HG03135 (cell line): ENCODE measurements around the gene CARD9.
A peak's percentile ranks its signal among the peaks of the same experiment; 100 is the strongest.
"Not testable (repeated sequence)": the region's sequence is repeated elsewhere in the genome, so short reads cannot be mapped to it uniquely, and the experiment has no call there.

ENCODE experiments used
- ATAC-seq: cut with Tn5 transposase; IDR thresholded peaks from one replicate; pipeline ENCODE4 v1.9.1; 2021; ENCODE audit warnings: mild to moderate bottlenecking, moderate library complexity; ENCODE audit not compliant: unreplicated experiment

CARD9 gene

DNA sequence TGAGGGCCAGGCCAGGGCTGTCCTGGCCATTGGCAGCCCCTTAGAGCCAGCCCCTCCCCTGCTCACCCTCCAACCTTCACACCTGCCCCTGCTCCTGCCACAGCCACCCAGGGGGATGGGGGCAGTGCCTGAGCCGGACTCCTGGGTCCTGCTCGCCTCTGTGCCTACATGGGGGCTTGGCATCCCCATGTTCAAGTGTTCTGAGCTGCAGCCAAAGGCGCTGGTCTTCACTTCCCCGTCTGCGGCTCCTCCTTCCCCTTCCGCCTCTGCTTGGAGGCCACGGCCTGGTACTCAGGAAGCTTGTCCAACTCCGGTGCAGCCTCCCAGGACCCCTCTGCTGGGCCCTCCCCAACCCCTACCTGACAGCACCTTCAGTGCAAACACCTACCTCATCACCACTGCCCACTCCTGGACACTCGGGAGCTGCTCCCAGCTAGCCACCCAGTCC lies 7.7 kb downstream of the CARD9 start:
- ATAC-seq = no peak

DNA sequence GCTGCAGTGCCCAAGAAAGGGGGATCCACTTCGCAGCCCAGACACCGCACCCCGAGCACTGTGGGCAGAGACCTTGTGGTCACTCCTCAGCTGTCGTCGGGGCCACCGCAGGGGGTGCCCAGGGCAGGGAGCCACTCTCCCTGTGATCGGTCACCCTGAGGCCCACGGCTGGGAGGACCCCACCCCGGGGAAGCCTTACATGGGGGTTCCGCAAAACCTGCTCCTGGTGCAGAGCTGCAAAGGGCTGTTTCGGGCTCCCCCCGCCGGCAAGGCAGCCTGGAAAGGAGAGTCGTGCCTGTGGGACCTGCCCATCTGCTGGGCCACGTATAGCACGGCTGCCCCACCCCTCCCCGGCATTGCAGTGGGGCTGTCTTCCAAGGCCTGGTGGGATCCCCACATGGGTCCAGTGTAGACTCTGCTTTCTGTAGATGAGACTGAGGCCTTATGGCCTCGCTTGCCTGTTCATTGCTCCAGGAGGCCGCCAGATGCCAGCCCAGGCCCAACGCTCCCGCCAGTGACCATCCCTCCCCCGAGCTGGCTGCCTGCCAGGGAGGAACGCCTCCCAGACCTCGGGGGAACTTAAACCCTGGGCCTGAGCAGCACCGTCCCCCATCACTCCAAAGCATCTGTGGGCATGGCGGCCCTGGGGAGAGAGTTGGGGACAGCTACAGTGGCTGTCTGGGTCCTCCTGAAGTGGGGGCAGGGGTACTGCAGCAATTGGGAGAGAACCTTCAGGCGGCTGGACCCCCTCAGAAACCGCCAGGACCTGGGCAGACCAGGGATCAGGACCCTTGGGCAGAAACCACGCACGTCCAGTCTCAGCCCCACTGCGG lies 8.3 kb downstream of the CARD9 start:
- no peak for ATAC-seq

DNA sequence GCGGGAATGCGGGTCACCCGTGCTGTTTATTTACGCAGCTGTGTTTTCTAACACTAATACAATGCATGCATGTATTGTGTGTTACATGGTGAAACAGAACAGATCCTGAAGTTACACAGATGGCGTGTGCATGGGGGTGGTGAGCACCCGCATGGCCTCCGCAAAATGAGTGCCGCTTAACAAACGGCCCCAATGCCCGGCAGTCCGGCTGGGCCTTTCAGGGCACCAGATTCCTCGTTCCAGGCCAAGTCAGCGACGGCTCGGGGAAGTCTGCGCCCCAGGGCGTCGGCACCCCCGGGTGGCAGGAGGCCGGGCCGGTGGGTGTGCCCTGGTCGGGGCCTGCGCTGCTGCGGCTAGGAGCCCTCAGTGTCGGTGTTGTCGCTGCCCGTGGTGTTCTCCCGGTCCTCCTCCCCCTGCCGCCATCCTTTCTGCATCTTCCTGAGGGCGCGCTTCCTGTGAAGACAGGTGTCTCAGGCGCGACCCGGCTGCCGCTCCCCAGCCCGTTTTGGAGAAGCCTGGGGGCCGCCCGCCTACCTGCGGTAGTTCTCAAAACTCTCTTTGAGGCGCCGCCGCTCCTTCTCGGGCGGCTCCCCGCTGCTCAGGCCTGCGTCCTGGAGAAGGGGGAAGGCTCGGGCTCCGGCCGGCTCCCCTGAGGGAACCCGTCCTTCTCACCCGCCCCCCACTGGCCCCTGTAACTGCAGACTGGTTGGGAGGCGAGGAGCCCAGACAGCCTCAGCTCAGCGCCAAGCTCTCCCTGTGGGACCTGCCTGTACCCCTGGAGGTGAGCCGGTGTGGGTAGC lies 9.3 kb downstream of the CARD9 start:
- ATAC-seq = no peak

- peak; percentile 65 for ATAC-seq
Observed at GRCh38 chr9:136363106-136363948, 10.1 kb downstream of the CARD9 start, which contains the start of gene DNLZ. Gene DNLZ (minus strand): TSS chr9:136363744. CDS start chr9:136363714, 30 bp downstream.

DNA sequence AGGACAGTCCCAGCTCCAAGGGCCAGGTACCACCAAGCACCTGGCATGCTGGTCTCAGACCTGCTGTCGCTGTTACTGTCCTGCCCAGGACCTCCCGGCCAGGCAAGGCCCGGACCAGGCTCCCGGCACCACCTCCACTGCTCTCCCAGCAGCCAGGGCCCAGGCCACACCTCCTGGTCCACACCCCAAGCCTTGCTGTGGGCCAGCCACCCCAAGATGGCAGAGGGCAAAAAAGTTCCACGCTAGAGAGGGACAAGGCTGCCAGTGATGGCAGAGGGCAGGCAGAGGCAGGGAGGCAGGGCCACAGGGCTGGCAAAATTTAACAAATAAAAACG lies 11.1 kb downstream of the CARD9 start:
- ATAC-seq = no peak

DNA sequence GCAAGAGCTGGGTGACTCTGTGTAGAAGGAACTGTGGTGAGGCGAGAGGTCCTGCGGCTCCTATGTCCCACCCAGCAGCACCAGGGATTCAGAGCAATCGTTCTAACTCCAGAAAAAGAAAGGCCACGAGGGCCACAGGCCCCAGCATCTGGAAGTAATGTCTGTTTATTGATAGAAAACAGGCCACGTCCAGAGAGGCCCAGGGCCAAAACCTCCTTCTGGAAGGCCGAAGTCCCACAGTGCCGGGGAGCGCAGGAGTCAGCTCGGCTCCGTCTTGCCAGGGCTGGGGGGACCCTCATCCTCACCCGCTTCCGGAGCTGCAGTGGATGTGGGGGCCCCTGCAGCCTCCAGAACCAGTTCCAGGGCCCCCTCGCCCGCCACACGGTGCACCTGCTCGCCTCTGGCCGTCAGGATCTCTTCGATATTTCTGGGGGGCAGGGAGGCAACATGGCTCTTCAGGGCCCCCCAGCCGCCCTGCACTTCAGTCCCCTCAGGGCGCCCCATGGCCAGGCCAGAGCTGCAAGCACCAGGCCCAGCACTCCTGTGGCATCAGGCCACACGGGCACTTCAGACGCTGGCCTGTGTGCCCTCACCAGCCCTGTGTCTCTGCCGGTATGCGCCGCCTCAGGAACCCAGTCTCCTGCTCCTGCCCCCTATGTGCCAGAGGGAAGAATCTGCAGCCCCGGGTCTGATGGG lies 11.6 kb downstream of the CARD9 start:
- ATAC-seq = no peak

DNA sequence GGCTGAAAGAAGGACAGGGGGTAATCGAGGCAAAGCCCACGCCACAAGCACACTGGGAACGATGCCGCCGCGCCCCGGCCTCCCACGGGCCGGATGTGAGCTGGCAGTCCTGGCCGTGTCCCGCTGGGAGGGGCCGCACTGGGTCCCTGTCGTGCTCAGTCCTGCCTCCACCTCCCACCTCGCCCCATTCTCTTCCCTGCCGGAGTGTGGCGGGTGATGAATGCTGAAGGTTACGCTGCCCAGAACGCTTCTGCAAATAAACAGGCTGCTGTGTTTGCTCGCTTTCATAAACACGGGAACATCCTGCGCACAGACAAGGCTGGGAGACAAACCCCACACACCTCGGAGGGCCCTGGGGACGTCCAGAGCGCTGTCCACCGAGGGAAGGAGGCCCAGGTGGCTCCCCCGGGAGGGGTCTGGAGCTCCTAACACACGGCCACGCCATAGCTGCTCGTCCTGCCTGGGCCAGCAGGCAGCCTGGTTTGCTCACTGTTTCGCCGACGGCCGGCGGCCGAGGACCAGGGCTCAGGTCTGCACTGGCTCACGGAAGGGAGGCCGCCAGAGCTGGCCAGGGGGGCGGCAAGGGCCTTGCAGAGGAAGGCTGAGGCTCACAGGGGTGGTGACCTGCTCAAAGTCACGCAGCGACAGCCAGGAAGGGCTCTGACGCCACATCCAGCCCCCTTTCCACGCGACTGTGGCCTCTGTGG lies 12.3 kb downstream of the CARD9 start:
- no peak for ATAC-seq

- no peak for ATAC-seq
Observed at GRCh38 chr9:136359774-136360718, 13.4 kb downstream of the CARD9 start.

- no peak for ATAC-seq
Observed at GRCh38 chr9:136358888-136359287, 14.6 kb downstream of the CARD9 start.

- no peak for ATAC-seq
Observed at GRCh38 chr9:136358016-136358415, 15.5 kb downstream of the CARD9 start.

GRCh38 chr9:136357202-136357725 lies 16.2 kb downstream of the CARD9 start:
- no peak for ATAC-seq

GRCh38 chr9:136355616-136356557 lies 17.6 kb downstream of the CARD9 start:
- no peak for ATAC-seq

DNA sequence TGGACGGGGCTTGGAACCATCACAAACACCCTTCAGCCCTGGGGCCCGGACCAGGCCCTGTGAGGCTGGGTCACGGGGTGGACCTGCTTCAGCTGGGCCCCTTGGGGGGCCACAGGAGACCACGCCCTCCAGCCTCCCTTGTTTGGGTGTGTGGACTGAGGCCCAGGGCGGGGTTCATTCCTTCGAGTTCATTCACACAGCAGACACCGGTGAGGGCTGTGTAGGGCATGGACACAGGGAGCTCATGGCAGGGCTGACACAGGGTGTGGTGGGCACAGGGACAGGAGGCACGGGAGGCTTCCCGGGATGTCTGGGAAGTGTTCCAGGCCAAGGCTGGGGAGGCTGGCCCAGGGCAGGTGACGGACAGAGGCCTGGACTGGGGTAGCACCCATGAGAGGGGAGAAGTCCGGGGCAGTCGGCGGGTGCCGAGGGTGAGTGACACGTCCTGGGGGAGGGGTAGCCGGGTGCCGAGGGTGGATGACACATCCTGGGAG lies 18.8 kb downstream of the CARD9 start:
- ATAC-seq = no peak

GRCh38 chr9:136353757-136354488 lies 19.5 kb downstream of the CARD9 start:
- no peak for ATAC-seq

DNA sequence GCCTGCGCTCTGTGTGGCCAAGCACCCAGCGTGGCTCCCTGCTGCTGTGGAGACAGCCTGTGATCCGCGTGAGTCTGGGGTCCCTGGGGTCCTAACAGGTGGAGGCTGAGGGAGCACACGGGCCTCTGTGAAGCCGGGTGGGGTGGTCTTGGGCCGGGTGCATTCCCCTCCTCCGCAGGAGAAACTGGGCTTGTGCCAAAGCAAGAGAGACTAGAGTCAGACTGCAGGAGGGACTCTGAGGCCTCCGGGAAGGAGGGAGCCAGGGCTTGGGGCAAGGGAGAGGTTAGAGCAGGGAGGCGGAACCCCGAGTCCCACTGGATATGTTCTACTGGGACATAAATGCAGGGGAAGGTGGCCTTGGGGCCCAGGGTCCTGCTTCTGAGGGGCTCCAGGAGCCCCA lies 20.4 kb downstream of the CARD9 start:
- no peak for ATAC-seq

- ATAC-seq = no peak
Observed at GRCh38 chr9:136352682-136353081, 20.8 kb downstream of the CARD9 start.

GRCh38 chr9:136351868-136352267 lies 21.6 kb downstream of the CARD9 start:
- not testable (repeated sequence) for ATAC-seq
